ENCODE data around the gene CADM1. TPM values are rescaled to one million over a fixed set of nuclear protein-coding genes. Genes with fewer than 3 reads are reported as not detected.

The CADM1 gene
- total RNA-seq, 1 donor from 2014 or later: 150 TPM

DNA sequence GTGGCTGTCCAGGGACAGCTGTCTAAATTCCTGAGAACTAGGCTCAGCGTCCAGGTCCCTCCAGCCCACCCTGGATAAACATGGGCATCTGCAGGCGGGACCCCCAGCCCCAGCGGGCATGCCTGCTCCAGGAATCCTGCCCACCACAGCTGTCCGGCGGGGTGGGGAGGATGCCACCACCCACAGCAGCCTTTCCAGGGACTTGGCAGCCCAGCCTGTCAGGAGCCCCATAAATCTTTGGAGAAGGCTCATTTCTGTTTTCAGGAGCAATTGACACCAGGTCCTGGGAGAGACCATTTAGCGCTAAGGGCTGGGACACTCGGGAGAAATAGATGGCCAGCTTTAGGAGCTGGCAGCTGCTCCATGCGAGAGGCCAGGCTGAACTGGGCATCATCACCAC lies 358.9 kb downstream of the CADM1 start:
- DNase-seq (ENCODE audit: extremely low spot score, unreplicated experiment): no peak
- Mint-ChIP-seq H3K9me3 (peaks cover 4% of the 10 kb centered on the region), H3K27me3 (peaks cover 16% of the 10 kb centered on the region), H3K27ac (no peak overlapping the region), H3K4me3 (no peak overlapping the region), H3K36me3 (peaks cover 4% of the 10 kb centered on the region), H3K4me1 (ENCODE audit: unreplicated experiment) (peaks cover 34% of the 10 kb centered on the region)
- TF ChIP-seq, protein P1, sequence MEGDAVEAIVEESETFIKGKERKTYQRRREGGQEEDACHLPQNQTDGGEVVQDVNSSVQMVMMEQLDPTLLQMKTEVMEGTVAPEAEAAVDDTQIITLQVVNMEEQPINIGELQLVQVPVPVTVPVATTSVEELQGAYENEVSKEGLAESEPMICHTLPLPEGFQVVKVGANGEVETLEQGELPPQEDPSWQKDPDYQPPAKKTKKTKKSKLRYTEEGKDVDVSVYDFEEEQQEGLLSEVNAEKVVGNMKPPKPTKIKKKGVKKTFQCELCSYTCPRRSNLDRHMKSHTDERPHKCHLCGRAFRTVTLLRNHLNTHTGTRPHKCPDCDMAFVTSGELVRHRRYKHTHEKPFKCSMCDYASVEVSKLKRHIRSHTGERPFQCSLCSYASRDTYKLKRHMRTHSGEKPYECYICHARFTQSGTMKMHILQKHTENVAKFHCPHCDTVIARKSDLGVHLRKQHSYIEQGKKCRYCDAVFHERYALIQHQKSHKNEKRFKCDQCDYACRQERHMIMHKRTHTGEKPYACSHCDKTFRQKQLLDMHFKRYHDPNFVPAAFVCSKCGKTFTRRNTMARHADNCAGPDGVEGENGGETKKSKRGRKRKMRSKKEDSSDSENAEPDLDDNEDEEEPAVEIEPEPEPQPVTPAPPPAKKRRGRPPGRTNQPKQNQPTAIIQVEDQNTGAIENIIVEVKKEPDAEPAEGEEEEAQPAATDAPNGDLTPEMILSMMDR (conservative IDR thresholded peaks at IDR 0.05): no peak

DNA sequence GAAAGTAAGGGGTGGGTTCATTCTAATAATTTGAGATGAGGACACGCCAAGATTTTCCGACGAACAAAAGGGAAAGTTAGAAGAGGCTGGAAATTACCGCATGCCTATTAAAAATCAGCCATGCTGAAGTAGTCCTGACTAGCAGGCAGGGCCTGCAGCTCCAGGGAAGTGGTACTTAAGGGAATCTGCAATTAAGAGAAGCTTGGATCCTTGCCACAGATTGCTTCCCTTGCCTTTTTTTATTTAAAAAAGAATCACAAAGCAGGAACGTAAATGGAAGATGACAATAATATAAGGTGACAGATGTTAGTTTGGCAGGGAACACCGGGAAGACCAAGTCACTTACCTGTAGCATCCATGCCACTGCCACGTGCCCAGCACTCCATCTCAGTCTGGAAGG lies 359.3 kb downstream of the CADM1 start:
- peaks cover 36% of the 10 kb centered on the region for H3K4me1 Mint-ChIP-seq (ENCODE audit: unreplicated experiment)
- H3K27ac Mint-ChIP-seq: no peak overlapping the region
- DNase-seq (ENCODE audit: extremely low spot score, unreplicated experiment): no peak
- TF ChIP-seq, protein P1 (conservative IDR thresholded peaks at IDR 0.05): no peak
- peaks cover 18% of the 10 kb centered on the region for H3K27me3 Mint-ChIP-seq
- peaks cover 4% of the 10 kb centered on the region for H3K9me3 Mint-ChIP-seq
- no peak overlapping the region for H3K4me3 Mint-ChIP-seq
- peaks cover 4% of the 10 kb centered on the region for H3K36me3 Mint-ChIP-seq

DNA sequence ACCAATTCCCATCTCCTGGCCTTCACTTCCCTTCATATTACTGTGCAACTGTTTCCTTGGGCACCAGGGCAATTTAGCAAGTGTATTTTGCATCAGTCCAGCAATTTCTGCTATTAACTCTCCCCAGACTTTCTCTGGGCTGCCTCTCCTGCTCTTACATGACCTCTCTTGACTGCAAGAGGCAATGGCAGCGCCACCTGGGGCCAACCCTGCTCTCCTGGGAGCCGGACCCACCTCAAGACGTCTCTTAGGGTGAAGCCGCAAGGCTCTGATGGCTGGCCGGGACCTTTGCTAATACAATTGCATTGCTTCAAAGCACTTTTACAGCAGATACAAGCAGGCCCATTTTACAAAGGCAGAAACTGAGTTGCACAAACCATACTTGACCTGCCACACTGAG lies 360.2 kb downstream of the CADM1 start:
- no peak overlapping the region for H3K27ac Mint-ChIP-seq
- TF ChIP-seq, protein P1 (conservative IDR thresholded peaks at IDR 0.05): no peak
- peaks cover 4% of the 10 kb centered on the region for H3K36me3 Mint-ChIP-seq
- no peak for DNase-seq (ENCODE audit: extremely low spot score, unreplicated experiment)
- peaks cover 40% of the 10 kb centered on the region for H3K4me1 Mint-ChIP-seq (ENCODE audit: unreplicated experiment)
- no peak overlapping the region for H3K4me3 Mint-ChIP-seq
- peaks cover 25% of the 10 kb centered on the region for H3K27me3 Mint-ChIP-seq
- H3K9me3 Mint-ChIP-seq: peaks cover 4% of the 10 kb centered on the region

DNA sequence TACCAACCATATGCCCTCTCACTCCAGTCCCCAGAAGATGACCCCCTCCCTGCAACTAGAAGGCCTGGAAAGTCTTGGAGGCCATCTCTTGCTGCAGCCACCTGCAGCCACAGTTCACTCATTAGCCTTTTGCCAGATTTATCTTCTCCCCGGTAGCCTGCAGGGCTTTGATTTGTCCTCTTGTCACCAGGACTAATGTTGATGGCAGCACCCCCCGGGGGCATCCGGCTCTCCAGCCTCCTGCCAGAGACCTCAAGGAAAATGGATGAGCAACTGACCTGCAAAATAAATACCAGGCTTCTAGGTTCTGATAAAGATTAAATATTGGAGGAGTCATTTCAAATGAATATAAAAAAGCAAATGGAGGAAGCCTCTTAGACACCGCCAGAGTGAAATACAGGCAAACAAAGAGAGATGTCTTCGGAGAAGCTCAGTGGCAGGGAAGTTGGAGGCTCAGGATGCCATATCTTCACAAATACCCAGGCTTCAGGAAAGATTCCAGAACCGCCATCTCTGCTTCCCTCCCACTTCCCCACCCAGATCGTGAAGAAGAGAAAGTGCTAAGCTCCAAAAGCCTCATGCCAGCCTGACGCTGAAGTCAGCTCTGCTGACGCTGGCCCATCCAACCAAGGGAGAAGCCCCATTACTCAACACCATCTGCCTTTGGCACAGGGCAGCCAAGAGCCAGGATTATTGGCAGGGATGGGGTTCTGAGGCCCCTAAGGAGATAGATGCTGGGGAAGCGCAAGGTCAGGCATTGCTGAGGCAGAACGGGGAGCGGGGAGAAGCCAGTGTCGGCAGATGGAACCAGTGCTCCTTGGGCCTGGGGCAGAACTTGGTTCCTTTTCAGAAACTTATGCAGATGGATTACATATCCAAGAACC lies 362.7 kb downstream of the CADM1 start:
- H3K27ac Mint-ChIP-seq: no peak overlapping the region
- peaks cover 52% of the 10 kb centered on the region for H3K4me1 Mint-ChIP-seq (ENCODE audit: unreplicated experiment)
- TF ChIP-seq, protein P1 (conservative IDR thresholded peaks at IDR 0.05): no peak
- H3K36me3 Mint-ChIP-seq: peaks cover under 1% of the 10 kb centered on the region
- H3K4me3 Mint-ChIP-seq: no peak overlapping the region
- peaks cover 25% of the 10 kb centered on the region for H3K27me3 Mint-ChIP-seq
- no peak for DNase-seq (ENCODE audit: extremely low spot score, unreplicated experiment)
- H3K9me3 Mint-ChIP-seq: peaks cover under 1% of the 10 kb centered on the region

DNA sequence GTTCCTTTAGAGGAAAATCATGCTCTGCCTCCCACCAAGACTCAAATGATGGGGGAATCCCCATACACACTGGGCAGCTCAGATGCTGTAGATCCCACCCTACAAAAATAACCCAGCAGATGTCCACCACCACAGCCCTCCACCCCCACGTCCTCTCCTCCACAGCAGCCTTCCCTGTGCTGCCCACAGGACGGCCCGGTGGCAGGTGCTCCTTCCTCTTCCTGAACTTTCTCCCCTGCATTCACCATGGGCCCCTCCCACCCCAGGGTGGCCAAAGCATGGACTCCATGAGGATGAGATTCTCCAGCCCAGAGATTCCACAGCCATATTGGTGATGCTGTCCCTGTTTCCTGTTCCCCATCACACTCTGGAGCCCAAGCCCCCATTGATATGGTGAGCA lies 368.3 kb downstream of the CADM1 start:
- Mint-ChIP-seq H3K27ac (no peak overlapping the region), H3K36me3 (no peaks in the 10 kb centered on the region), H3K4me3 (no peak overlapping the region), H3K4me1 (ENCODE audit: unreplicated experiment) (peaks cover 52% of the 10 kb centered on the region), H3K9me3 (no peaks in the 10 kb centered on the region), H3K27me3 (peaks cover 28% of the 10 kb centered on the region)
- no peak for DNase-seq (ENCODE audit: extremely low spot score, unreplicated experiment)
- TF ChIP-seq, protein P1 (conservative IDR thresholded peaks at IDR 0.05): no peak
